HG03521 (cell line): Measurements from ENCODE around the gene SPSB3.

Source experiments
- ATAC-seq: cut with Tn5 transposase; IDR thresholded peaks from one replicate; pipeline ENCODE4 v1.9.1; 2021; ENCODE audit warnings: mild to moderate bottlenecking, moderate library complexity; ENCODE audit not compliant: unreplicated experiment

SPSB3 gene

DNA sequence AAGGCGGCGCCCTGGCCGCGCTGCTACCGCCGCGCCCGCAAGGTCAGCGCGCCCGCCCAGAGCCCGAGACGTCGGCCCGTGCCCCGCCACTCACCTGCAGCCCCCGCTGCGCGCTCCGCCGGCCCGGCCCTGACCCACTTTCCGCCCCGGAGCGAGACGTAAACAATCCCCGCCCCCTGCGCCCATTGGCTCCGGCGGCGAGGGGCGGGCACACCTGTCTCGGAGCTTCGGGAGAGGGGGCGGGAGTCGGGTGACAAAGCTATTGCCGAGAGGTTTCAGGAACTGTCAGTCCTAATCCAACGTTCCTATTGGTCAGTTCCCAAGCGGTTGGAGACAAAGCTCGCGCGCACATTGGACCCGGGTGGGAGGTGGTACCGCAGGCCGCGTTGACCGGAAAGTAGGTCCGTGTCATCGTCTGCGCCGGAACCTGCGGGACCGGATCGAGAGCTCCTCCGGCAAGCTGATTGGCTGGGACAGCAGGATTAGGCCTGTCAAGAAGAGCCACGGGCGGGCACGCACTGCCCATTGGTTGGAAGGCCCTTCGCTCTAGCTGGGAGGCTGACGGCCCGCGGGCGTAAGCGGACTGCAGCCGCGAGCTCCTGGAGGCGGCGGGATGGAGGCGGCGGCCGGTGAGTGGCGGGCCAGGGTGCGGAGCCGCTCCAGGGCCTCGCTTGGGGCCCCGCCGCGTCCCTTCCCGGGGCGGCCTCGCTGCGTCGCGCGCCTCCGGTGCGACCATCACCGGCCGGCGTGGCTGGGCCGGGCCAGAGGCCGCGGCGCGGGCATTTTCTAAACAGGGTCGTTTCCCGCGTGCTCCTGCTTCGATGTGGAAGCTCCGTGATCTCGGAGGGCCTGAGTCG is at the start of gene SPSB3, which contains the start of gene NUBP2:
TSS of gene SPSB3 (minus strand) at position 164 of the 857 bp plus-strand sequence. CDS start 1,088 bp downstream, outside the sequence.
TSS of gene NUBP2 (plus strand) at position 553 of the 857 bp plus-strand sequence. CDS start at position 614, 61 bp downstream.
- ATAC-seq, result peak; percentile 87

DNA sequence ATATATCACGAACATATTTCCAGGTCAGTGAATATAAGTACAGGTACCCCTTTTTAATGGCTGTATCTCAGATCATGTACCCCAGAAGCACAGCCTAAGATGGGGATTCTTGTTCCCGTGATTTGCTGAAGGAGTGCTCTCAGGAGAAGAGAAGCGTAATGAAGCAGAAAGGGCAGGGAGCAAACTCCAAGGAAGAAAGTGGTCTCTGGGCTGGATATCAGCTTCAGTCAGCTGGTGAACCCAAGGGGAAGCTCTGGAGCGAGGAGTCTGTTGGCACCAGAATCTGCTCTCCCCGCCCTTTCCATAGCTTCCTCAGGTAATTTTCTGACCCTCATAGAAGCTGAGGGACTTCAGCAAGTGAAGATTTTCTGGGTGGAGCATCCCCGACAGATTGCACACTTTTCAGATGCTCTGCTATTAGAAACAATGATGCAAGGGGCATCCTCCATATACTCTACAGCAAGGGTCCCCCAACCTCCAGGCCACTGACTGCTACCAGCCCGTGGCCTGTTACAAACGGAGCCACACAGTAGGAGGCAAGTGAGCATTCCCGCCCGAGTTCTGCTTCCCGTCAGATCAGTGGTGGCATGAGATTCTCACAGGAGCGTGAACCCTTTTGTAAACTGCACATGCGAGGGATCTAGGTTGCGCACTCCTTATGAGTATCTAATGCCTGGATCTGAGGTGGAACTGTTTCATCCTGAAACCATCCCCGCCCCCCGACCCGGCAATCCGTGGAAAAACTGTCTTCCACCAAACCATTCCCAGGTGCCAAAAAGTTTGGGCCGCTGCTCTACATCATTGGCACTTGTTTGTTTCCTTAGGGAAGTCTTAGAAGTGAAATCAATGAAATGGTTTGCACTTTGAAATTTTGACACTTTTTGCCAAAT is 49.1 kb upstream of the SPSB3 start:
- no peak for ATAC-seq

DNA sequence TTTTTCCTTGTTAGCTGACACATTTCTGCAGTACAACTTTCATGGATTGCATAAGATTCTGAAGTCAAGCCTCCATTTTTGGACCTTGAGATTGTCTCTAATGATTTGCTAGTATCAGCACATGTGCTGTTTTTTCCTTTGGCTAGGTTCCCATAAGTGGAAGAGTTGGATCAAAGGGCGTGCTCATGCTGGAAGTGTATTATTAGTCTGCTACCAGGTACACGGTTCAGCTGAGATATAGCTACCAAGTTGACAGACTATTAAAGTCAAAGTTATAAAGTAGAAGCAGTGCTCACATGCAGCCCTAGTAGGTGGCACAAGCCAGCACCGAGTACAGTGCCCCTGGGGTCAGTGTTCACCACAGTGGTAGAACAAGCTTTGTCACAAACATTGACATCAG is 47.8 kb upstream of the SPSB3 start:
- ATAC-seq, result no peak

DNA sequence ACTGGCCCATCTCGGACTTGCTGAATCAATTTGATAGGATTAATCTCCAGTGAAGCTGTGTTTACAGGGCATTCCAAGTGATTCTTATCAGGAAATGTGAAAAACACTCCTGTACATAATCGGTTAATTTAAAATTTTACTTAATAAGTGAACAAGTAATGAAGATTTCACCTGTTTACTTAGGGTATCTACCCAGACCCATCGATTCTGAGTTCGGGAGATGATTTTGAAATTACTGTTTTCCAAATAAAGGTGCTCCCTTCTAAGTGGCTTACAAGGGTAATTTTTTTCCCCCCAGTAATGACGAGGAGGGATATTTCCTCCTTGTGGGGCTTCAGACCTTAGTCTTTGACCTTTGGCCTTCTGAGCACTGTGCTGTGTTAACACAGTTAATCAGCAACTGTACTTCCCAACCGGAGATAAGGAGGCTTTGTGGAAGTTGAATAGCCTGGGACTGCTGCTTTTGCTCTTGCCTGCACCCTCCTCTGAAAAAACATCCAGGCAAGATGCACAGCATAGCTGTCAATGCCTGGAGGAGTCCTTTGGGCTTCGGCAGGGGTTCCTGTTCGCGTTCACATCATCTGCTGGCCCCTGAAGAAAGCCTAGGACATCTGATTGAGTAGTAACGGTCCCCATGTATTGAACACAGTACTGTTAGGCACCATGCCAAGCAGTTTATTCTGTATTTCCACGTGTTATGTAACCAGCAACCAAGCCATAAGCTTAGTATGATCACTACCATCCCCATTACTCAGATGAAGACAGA is 46.5 kb upstream of the SPSB3 start:
- no peak for ATAC-seq

DNA sequence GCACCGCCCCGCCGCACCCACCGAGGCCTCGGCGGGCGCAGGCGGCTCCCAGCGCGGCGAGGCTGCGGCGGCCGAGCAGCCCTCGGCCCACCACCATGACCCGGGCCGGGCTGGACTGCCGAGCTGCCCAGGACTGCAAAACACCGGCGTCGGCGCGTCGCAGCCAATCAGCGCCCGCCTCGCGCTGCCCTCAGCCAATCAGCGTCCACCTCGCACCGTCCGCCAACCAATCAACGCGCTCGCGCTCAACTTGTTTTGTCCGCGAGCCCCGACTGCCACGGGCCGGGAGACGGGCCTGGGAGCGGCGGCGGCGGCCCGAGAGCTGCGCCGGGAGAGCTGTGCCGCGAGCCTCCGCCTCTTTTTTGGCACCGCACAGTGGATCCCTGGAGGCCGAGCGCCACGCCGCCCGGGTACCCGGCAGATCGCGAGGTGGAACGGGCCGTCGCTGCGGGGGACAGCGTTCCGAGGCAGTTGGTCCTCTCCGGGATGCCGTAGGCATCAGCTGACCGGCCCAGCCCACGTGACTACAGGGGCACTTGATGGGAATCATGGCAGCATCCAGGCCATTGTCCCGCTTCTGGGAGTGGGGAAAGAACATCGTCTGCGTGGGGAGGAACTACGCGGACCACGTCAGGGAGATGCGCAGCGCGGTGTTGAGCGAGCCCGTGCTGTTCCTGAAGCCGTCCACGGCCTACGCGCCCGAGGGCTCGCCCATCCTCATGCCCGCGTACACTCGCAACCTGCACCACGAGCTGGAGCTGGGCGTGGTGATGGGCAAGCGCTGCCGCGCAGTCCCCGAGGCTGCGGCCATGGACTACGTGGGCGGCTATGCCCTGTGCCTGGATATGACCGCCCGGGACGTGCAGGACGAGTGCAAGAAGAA is 44.6 kb upstream of the SPSB3 start, which contains the start of the genes FAHD1 and HAGH:
TSS of gene FAHD1 (plus strand) at position 516 of the 883 bp plus-strand sequence. CDS start at position 549, 33 bp downstream.
TSS of gene HAGH (minus strand) at position 135 of the 883 bp plus-strand sequence. CDS start at position 97, 38 bp downstream.
- peak; percentile 85 for ATAC-seq

DNA sequence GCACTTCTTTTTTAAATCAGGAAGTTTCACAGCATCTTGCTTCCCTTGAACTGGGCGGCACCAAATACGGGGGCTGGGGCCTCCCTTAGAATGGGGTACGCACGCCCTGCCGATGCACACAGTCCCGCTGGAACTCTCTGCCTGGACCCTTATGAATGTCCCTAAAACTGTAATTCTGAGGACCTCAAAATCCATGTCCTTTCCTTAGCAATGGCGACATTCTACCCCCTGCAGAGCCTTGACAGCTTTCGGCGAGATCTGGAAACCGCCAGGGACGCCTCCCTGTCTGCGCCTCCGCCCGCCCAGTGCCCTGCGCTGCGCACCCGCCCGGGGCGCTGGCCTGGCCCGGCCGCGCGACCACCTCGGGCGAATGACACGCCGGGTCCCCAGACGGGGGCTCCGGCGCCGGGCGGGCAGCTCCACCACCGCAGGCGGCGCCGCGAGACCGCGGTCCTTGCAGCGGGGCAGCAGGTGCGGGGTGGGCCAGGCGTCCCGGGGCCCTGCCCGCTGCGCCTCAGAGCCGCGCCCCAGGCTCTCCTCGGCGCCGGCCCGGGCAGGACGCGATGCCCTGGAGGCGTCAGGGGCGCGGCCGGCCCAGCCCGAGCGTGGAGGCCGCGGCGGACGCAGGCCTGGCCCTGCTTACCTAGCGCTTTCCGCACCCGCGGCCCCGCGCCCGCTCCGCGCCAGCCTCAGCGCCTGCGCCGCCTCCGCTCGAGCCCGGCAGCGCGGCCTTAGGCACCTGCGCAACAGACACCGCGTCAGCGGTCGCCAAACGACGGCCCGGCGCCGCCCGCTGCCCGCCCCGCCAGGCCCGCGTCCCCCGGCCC is 43.7 kb upstream of the SPSB3 start:
- ATAC-seq, result peak; percentile 41

DNA sequence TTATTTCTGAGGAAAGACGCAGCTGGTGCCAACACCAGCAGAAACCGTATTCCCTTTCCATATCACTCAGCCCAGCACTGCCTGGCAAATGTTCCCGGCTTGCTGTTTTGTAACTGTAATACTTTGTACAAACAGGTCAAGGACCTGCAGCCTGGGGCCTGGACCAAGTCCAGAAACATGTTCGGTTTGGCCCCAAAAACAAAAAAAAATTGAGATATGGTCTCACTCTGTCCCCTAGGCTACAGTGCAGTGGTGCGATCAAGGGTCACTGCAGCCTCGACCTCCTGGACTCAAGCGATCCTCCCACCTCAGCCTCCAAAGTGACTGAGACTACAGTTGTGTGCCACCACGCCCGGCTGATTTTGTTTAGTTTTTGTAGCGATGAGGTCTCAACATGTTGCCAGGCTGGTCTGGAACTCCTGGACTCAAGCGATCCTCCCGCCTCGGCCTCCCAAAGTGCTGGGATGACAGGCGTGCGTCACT is 43.1 kb upstream of the SPSB3 start:
- ATAC-seq, result no peak

DNA sequence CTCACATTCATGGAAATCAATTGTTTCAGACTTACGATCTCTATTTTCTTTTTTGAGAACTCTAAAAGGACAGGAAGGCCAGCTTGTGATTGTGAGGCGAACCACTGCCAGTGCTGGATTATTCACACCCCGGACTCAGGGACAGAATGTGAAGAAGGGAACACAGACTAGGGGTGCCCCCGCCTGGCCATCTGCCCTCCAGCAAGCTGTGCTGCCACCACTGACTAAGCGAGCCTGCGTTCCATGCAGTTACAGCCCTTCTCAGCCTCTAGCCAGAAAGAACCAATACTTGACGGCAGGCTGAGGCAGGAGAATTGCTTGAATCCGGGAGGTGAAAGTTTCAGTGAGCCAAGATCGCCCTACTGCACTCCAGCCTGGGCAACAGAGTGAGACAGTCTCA is 41.5 kb upstream of the SPSB3 start:
- ATAC-seq, result no peak

DNA sequence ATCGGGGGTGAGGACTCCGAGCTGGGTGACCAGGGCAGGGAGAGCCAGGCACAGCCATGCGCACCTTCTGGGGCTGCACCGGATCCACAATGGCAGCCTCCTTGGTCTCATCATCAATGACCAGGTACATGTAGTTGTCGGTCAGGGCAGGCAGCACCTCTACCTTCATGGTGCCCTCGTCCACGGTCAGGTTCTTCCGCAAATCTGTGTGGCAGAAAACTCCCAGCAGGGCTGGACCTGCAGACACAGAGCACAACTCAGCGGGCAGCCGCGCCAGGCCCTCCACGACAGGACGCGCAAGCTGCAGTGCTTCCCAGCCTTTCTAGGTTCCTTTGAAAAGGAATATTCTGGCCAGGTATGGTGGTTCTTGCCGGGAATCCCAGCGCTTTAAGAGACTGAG is 40.4 kb upstream of the SPSB3 start:
- ATAC-seq, result no peak

DNA sequence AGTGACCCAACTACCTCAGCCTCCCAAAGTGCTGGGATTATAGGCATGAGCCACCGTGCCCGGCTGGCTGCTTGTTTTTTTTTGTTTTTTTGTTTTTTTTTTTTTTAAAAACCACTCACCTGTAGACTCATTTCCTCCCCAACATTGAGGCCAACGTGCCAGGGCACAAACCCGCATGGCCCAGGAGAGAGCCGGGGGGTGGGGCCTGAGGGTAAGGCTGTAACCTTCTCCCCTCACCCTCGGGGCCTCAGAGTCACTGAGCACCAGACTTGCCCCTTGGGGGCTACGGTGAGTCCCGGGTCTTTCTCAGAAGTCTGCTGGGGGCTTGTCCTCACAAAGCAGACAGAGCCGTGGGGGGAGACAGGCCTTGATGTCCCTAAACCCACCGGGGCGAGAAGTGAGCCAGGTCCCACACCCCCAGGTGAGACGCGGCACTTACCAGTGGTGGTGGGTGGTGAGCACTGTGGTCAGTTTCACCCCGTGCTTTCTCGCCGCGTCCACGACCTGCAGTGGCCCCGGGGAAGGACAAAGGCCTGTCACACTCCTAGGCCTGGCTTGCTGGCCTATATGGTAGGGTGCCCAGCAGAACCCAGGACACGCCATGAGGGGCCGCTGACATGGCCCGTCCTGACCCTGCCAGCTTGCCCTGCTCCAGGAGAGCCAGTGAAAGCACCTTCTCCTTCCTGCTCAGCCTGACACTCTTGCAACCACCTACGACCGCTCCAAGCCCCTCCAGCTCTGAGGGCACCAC is 39.7 kb upstream of the SPSB3 start:
- no peak for ATAC-seq

DNA sequence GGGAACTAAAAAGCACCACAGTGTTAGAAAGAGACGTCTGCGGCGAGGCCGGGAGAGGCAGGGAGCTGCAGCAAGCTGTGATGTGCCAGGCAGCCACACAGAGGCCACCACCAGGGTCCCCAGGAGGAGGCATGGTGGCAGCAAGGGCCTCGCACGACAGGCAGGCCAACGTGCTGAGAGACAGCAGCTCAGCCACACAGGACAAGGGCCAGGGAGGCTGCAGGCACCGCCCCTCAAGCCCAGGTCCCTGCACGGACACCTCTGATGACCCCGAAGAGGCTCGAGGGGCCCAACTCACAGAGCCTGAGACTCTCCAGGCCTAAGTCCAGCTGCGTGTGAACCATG is 38.5 kb upstream of the SPSB3 start:
- no peak for ATAC-seq

DNA sequence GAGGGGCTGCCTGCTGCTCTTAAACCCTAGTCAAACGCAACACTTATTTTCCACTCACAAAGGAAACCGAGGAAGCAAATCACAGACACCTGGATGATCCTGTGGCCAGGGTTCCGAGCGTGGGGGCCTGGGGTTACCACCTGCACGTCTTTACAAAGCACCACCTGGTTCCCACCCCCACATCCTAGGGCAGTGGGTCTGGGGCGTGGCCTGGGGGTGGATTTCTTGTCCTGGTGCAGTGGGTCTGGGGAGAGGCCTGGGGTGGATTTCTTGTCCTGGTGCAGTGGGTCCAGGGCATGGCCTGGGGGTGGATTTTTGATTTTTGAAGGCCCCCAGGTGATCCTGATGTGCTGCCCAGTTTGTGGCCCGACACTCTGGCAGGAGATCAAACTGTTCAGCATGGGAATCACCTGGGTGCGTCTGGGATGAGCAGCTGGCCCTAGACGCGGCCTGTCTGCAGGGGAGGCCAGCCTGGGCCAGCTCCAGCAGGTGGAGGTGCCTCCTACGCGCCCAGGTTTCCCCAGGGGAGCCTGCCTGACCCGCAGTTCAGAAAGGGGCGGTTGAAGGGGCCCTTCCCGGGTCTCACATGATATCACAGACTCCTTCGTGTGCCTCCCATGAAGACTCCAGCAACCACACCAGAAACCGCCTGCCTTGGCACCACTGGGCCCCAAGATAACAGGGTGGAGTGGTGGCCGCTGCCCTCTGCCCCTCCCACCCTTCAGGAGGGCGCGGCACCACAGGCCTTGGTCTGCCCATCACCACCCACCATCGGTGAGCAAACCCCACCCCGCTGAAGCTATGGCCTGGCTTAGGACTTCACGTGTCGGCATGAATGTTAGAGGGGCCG is 38.0 kb upstream of the SPSB3 start:
- ATAC-seq, result no peak

DNA sequence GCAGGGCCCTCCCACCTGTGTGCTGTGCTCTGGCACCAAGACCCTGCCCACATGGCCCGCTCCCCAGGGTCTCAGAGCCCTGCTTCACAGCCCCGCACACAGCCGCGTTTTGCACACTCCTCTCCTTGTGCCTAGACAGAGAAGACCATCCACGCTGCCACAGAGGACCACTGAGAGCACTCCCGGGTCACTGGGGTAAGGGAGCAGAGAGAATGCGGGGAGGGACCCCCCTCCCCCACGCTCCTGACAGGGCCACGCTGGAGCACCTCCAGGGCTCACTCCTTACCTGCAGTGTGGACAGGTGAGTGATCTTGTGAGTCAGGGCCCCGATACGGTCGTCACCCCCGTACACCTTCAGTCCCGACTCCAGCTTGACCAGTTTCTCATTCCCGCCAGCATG is 37.2 kb upstream of the SPSB3 start:
- ATAC-seq, result no peak

DNA sequence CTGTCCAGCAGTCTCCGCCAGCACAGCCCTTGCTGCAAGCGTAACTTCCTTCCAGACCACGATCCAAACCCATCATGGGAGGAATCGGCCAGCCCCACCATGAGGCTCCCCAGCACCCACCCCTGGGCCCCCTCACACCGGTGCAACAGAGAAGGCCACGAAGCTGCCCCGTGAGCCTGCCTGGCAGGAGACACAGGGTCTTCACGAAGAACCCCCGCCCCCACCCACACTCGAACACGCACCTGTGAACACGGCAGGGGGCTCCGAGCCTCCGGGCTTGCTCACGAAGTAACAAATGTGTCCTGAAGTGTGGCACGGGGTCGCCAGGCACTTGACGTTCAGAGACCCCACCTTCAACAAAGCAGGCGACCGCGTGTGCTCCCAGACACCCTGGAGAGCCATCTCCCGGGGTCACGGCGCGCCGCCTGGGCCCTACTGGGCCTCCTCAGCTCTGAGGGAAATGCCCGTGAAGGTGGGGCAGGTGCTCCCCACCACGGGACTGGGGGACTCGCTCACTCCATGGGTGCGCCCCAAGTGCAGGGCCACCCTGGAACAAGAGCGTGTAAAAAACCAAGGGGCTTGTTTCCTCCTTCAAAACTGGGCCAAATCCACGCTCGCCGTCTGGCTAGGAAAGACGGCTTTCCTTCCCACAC is 36.6 kb upstream of the SPSB3 start:
- ATAC-seq, result no peak

DNA sequence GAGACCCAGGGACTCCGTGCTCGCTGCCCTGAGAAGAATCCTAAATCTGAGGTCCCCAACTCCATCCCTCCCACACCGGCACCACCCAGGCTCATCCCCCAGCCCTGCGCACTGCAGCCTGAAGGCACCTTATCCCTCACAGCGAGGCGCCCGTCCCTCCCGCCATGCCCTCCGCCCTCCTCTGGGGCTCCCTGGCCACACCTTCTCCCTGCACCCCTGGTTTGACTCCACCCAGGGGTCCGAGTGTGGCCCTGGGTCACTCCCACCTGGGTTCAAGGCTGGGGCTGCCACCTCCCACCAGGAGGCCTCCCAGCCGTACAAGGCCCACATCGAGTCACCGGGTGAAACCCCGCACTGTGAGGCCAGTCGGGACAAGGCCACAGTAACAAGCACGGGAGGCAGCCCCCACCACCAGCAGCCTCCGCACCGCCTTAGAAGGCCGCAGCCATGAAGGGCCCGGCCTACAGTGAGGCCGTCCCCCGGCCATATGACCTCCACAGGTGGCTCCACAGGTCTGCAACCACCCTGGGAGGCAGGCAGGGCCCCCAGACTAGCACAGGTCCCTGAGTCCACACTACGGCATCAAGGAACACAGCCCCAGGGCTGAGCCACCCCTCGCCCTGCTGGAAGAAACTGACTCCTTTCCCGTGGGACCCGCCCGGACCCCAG is 36.0 kb upstream of the SPSB3 start:
- no peak for ATAC-seq

DNA sequence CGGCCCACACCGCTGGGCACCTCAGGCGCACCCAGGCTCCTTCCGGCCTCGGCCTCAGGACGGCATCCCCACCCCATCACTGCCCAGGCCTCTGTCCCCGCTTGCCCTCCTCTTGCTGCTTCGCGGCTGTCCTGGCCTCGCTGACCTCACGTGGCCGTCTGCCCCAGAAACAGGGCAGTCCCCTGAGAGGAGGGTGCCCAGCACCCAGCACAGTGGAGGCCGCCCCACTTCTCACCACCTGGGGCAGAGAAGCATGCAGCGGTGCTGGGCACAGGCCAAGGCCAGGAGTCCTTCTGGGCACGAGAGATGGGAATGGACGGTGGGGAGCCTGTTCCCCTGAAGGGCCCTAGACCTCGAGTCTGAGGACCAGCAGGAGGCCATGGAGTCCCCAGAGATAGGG is 35.3 kb upstream of the SPSB3 start:
- no peak for ATAC-seq
